AG04450 (cell line): ENCODE measurements around the gene GALK1. TPM values are rescaled to one million over a fixed set of nuclear protein-coding genes. Genes with fewer than 3 reads are reported as not detected.

Experiments used
- CTCF ChIA-PET: fragments of 300-600, 350-600 bp; formaldehyde crosslinking; extraction: SDS; loops from one replicate; lab custom pipeline; 2022; ENCODE audit warnings: antibody characterized with exemption, inconsistent platforms; lab: Charles Lee
- POLR2A ChIA-PET: fragments of 350-600 bp; formaldehyde crosslinking; extraction: SDS; loops from one replicate; lab custom pipeline; 2021; ENCODE audit warnings: antibody characterized with exemption, inconsistent platforms; lab: Yijun Ruan, JAX
- DNase-seq: peaks from one replicate; pipeline ENCODE4 v3.0.0-alpha.2; 2011; ENCODE audit warnings: low read depth, low spot score
- H3K27ac ChIP-seq: one replicate; pipeline ENCODE4 v1.5.1; 2012; ENCODE audit warnings: low read depth, low read length, control low read depth
- H3K27me3 ChIP-seq: one replicate; pipeline ENCODE4 v1.6.0; 2012; ENCODE audit warnings: low read length; ENCODE audit not compliant: control insufficient read depth, insufficient read depth
- H3K4me3 ChIP-seq: 2 replicates; pipeline ENCODE4 v1.5.1; 2011; ENCODE audit warnings: mild to moderate bottlenecking, low read depth, low read length, control low read depth
- H3K9me3 ChIP-seq: 2 replicates; pipeline ENCODE4 v1.5.1; 2012; ENCODE audit warnings: low read length; ENCODE audit not compliant: control insufficient read depth, insufficient read depth
- polyA plus RNA-seq: library from polyadenylated mRNA; depleted of rRNA; stranded (reverse); fragments of >200 nt; gene quantifications from 2 replicates; pipeline ENCODE4 v1.2.3, GENCODE V29; 2011
- TF ChIP-seq, protein P1 (sequence below): IDR thresholded peaks from 2 replicates; pipeline ENCODE4 v1.5.1; 2011; ENCODE audit warnings: low read depth, low read length, control low read depth, inconsistent platforms

Gene GALK1
- polyA plus RNA-seq, 1 experiment, result 12.4 TPM

DNA sequence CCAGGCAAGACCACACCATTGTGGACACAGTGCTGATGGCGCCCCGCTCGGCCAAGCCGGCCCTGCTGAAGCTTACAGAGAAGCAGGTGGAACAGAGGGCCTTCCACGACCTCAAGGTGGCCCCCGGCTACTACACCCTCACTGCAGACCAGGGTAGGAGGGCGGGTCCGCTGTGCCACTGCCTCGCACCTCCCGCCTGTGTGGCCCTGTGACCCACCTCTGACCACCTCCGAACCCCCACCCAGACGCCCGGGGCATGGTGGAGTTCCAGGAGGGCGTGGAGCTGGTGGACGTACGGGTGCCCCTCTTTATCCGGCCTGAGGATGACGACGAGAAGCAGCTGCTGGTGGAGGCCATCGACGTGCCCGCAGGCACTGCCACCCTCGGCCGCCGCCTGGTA is 22.7 kb downstream of the GALK1 start:
- no peak overlapping the region for H3K4me3 ChIP-seq
- no peak for DNase-seq
- peaks cover 8% of the 10 kb centered on the region for H3K27me3 ChIP-seq
- TF ChIP-seq, protein P1, sequence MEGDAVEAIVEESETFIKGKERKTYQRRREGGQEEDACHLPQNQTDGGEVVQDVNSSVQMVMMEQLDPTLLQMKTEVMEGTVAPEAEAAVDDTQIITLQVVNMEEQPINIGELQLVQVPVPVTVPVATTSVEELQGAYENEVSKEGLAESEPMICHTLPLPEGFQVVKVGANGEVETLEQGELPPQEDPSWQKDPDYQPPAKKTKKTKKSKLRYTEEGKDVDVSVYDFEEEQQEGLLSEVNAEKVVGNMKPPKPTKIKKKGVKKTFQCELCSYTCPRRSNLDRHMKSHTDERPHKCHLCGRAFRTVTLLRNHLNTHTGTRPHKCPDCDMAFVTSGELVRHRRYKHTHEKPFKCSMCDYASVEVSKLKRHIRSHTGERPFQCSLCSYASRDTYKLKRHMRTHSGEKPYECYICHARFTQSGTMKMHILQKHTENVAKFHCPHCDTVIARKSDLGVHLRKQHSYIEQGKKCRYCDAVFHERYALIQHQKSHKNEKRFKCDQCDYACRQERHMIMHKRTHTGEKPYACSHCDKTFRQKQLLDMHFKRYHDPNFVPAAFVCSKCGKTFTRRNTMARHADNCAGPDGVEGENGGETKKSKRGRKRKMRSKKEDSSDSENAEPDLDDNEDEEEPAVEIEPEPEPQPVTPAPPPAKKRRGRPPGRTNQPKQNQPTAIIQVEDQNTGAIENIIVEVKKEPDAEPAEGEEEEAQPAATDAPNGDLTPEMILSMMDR, result no peak
- ChIA-PET POLR2A (no interaction called here), CTCF (interaction anchor here (0.8 to 1.5 kb wide), 2 partner anchors 67 to 109 kb away, joined by 3 read pairs; partner anchors contain the start of gene SMIM5)
- H3K9me3 ChIP-seq, result no peaks in the 10 kb centered on the region
- no peak overlapping the region for H3K27ac ChIP-seq

DNA sequence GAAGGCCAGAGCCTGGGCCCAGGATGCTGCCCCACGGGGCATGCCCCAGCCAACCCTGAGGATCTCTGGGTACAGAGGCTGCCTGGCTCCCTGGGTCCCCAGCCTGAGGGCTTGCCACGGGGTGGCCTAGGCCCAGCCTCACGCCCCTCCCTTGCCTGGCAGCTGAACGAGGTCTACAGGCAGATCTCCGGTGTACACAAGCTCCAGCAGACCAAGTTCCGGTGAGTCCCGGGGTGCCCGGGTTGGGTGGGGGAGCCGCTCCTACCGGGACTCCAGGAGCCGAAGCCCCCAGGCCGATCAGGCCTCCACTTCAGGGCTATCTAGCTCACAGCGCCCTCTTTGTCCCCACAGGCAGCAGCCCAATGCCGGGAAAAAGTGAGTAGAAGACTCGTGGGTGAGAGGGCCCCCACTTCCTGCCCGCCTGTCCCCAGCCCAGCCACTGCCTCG is 24.3 kb downstream of the GALK1 start:
- ChIA-PET CTCF (interaction anchor here (0.6 to 1.5 kb wide), 3 partner anchors 9 to 427 kb away, joined by 3 to 5 read pairs (median 4); no protein-coding TSS in a partner anchor), POLR2A (no interaction called here)
- DNase-seq, result no peak
- H3K9me3 ChIP-seq, result no peaks in the 10 kb centered on the region; the same call in 1 of the 2 replicates
- peaks cover 8% of the 10 kb centered on the region for H3K27me3 ChIP-seq
- H3K4me3 ChIP-seq, result no peak overlapping the region
- H3K27ac ChIP-seq, result no peak overlapping the region
- TF ChIP-seq, protein P1, result no peak

DNA sequence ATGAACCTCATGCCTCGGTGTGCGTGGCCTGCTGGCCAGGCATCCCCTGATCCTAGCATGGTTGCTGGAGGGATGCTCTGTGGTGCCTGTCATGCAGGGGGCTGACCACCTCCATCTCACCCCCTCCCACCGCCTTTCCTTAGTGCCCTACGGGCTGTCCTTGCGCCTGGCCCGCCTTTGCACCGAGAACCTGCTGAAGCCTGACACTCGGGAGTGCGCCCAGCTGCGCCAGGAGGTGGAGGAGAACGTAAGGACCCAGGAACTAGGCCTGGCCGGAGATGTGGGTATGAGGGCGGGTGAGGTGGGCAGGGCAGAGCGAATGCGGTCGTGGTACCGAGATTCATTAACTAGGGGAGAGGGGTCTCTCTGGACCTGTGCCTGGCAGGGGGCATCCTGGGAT is 24.8 kb downstream of the GALK1 start:
- DNase-seq, result no peak
- H3K27me3 ChIP-seq, result peaks cover 8% of the 10 kb centered on the region
- TF ChIP-seq, protein P1, result no peak
- no peak overlapping the region for H3K27ac ChIP-seq
- POLR2A ChIA-PET, result no interaction called here
- CTCF ChIA-PET, result interaction anchor here (1.2 kb wide), 1 partner anchor 9 kb away, joined by 4 read pairs; no protein-coding TSS in a partner anchor
- no peak overlapping the region for H3K4me3 ChIP-seq
- H3K9me3 ChIP-seq, result no peaks in the 10 kb centered on the region; the same call in 1 of the 2 replicates

DNA sequence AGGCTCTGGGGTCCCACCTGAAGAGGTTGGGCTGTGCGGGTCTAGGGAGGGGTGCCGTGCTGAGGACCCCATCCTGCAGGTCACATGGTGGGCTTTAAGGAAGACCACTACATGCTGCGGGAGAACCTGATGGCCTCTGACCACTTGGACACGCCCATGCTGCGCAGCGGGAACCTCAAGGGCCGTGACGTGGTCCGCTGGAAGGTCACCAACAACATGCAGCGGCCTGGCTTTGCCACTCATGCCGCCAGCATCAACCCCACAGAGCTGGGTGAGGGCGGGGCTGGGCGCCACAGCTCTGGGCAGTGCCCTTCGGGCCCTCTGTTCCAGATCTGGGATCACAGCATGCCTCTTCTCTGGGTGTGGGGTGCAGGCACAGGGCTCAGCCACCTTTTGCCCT is 25.2 kb downstream of the GALK1 start:
- peaks cover 8% of the 10 kb centered on the region for H3K27me3 ChIP-seq
- POLR2A ChIA-PET, result no interaction called here
- TF ChIP-seq, protein P1, result no peak
- no peak overlapping the region for H3K27ac ChIP-seq
- H3K4me3 ChIP-seq, result no peak overlapping the region
- no peak for DNase-seq
- CTCF ChIA-PET, result interaction anchor here (1.2 kb wide), 1 partner anchor 10 kb away, joined by 4 read pairs; no protein-coding TSS in a partner anchor
- no peaks in the 10 kb centered on the region; the same call in 1 of the 2 replicates for H3K9me3 ChIP-seq

DNA sequence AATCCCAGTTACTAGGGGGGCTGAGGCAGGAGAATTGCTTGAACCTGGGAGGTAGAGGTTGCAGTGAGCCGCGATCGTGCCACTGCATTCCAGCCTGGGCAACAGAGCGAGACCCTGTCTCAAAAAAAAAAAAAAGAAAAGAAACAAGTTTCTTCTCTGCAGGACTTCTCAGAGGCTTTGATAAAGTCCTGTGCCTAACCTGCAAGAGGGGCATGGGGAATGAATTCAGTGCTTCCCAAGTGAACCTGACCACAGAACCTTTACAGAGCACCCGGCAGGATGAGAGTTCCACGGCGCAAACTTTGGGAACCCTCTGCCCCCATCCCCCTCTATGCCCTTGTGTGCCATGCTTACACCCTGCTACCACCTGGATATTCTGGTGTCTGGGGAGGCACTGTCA is 25.8 kb downstream of the GALK1 start:
- no peaks in the 10 kb centered on the region; the same call in 1 of the 2 replicates for H3K9me3 ChIP-seq
- TF ChIP-seq, protein P1, result no peak
- no peak overlapping the region for H3K27ac ChIP-seq
- DNase-seq, result no peak
- ChIA-PET POLR2A (no interaction called here), CTCF (interaction anchor here (0.6 to 2.3 kb wide), 3 partner anchors 9 to 14 kb away, joined by 3 to 23 read pairs (median 15); no protein-coding TSS in a partner anchor)
- H3K4me3 ChIP-seq, result no peak overlapping the region
- H3K27me3 ChIP-seq, result peaks cover 8% of the 10 kb centered on the region
